ENCODE data around the gene CAT. TPM values are rescaled to one million over a fixed set of nuclear protein-coding genes. Genes with fewer than 3 reads are reported as not detected.

The CAT gene
- total RNA-seq, 4 donors from 2014 or later, result 21.9 to 99.0 (median 39.9) TPM

- 81 to 83% methylated on average over 5 of the region's 5 CpGs for WGBS, 2 donors
- Histone ChIP-seq H3K4me3 (no peak overlapping the region), H3K9me3 (no peaks in the 10 kb centered on the region), H3K27ac (no peak overlapping the region), H3K27me3 (no peaks in the 10 kb centered on the region), H3K4me1 (peaks cover 0 to 22% (median 11%) of the 10 kb centered on the region in 3 donors), H3K36me3 (peaks cover 0 to 38% (median 0%) of the 10 kb centered on the region in 3 donors)
- TF ChIP-seq POLR2A (IDR thresholded peaks at IDR 0.05), result no peak
- TF ChIP-seq CTCF (IDR thresholded peaks at IDR 0.05), result no peak
- no peak for DNase-seq
- intact Hi-C loops (cut with DNase I), result no loop called here
These were observed 7.7 kb downstream of the CAT start for GRCh38 chr11:34446386-34446785.

- Histone ChIP-seq H3K27me3 (no peaks in the 10 kb centered on the region), H3K4me3 (no peak overlapping the region), H3K27ac (no peak overlapping the region), H3K9me3 (no peaks in the 10 kb centered on the region), H3K4me1 (peaks cover 0 to 18% (median 11%) of the 10 kb centered on the region in 3 donors), H3K36me3 (peaks cover 0 to 37% (median 0%) of the 10 kb centered on the region in 3 donors)
- intact Hi-C loops (cut with DNase I), result no loop called here
- DNase-seq, result no peak
- no peak for TF ChIP-seq CTCF (IDR thresholded peaks at IDR 0.05)
- TF ChIP-seq POLR2A (IDR thresholded peaks at IDR 0.05), result no peak
These were observed 8.3 kb downstream of the CAT start for GRCh38 chr11:34447044-34447443.

- intact Hi-C loops (cut with DNase I), result no loop called here
- H3K27ac ChIP-seq, result no peak overlapping the region
- 85 to 87% methylated on average over 11 of the region's 11 CpGs for WGBS, 2 donors
These were observed 9.7 kb downstream of the CAT start for GRCh38 chr11:34448223-34448994.

GRCh38 chr11:34449013-34449412 is 10.3 kb downstream of the CAT start:
- no peak for DNase-seq
- H3K9me3 ChIP-seq, result no peaks in the 10 kb centered on the region
- 45 to 58% methylated on average over 3 of the region's 3 CpGs for WGBS, 2 donors
- no peak overlapping the region for H3K4me3 ChIP-seq
- intact Hi-C loops (cut with DNase I), result no loop called here
- H3K27ac ChIP-seq, result no peak overlapping the region
- H3K36me3 ChIP-seq, result peaks cover 0 to 51% (median 4%) of the 10 kb centered on the region in 3 donors
- peaks cover 0 to 5% (median 0%) of the 10 kb centered on the region in 3 donors for H3K4me1 ChIP-seq
- H3K27me3 ChIP-seq, result no peaks in the 10 kb centered on the region
- no peak for TF ChIP-seq CTCF (IDR thresholded peaks at IDR 0.05)
- no peak for TF ChIP-seq POLR2A (IDR thresholded peaks at IDR 0.05)

More at GRCh38 chr11:34448223-34448994, 9.7 kb downstream of the CAT start:
- Histone ChIP-seq H3K4me3 (no peak overlapping the region), H3K9me3 (no peaks in the 10 kb centered on the region), H3K36me3 (peaks cover 0 to 45% (median 0%) of the 10 kb centered on the region in 3 donors), H3K27me3 (no peaks in the 10 kb centered on the region), H3K4me1 (peaks cover 0 to 11% (median under 1%) of the 10 kb centered on the region in 3 donors)
- TF ChIP-seq POLR2A (IDR thresholded peaks at IDR 0.05), result no peak
- TF ChIP-seq CTCF (IDR thresholded peaks at IDR 0.05), result no peak
- DNase-seq, result no peak

GRCh38 chr11:34451053-34451452 is 12.3 kb downstream of the CAT start:
- DNase-seq, result no peak
- 100% methylated on average over 3 of the region's 3 CpGs for WGBS, 2 donors
- no peak overlapping the region for H3K4me3 ChIP-seq
- H3K4me1 ChIP-seq, result peaks cover 0 to 5% (median 0%) of the 10 kb centered on the region in 3 donors
- H3K27ac ChIP-seq, result no peak overlapping the region
- TF ChIP-seq CTCF (IDR thresholded peaks at IDR 0.05) (no peak), POLR2A (IDR thresholded peaks at IDR 0.05) (no peak)
- H3K9me3 ChIP-seq, result no peaks in the 10 kb centered on the region
- peaks cover 3 to 71% (median 15%) of the 10 kb centered on the region in 3 donors for H3K36me3 ChIP-seq
- intact Hi-C loops (cut with DNase I), result no loop called here
- H3K27me3 ChIP-seq, result no peaks in the 10 kb centered on the region
